Keratinocyte (primary cell): ENCODE data around the gene CAPN1. TPM values are rescaled to one million over a fixed set of nuclear protein-coding genes. Genes with fewer than 3 reads are reported as not detected.

Experiments used
- DNase-seq: peaks from one replicate; pipeline ENCODE4 v3.0.0-alpha.2; 2011; ENCODE audit warnings: low read depth, missing footprints, low spot score
- FAIRE-seq: peaks from 2 replicates; lab custom pipeline; 2011; peaks lifted over from hg19 to GRCh38; lab: Jason Lieb, UNC
- H2AFZ ChIP-seq: 2 replicates; pipeline ENCODE4 v1.6.0; 2012; ENCODE audit warnings: low read length, control low read depth, inconsistent platforms; ENCODE audit not compliant: control insufficient read depth
- H3K27ac ChIP-seq: 2 replicates; pipeline ENCODE4 v1.5.1; 2011; ENCODE audit warnings: low read length; ENCODE audit not compliant: control insufficient read depth, insufficient read depth
- H3K27me3 ChIP-seq: 3 replicates; pipeline ENCODE4 v1.6.0; 2011; ENCODE audit warnings: low read length; ENCODE audit not compliant: control insufficient read depth, insufficient read depth; ENCODE audit errors: extremely low read depth
- H3K36me3 ChIP-seq, 2 experiments: 2 replicates in 1 of 2; 3 replicates in 1 of 2; pipeline ENCODE4 v1.5.1; 2011; ENCODE audit warnings: low read length in 2 of 2, mild to moderate bottlenecking in 1 of 2; ENCODE audit not compliant: control insufficient read depth in 2 of 2, insufficient read depth in 2 of 2; ENCODE audit errors: extremely low read depth in 1 of 2
- H3K4me1 ChIP-seq: 3 replicates; pipeline ENCODE4 v1.5.1; 2011; ENCODE audit warnings: low read length; ENCODE audit not compliant: control insufficient read depth, insufficient read depth; ENCODE audit errors: extremely low read depth
- H3K4me2 ChIP-seq: 3 replicates; pipeline ENCODE4 v1.6.0; 2011; ENCODE audit warnings: low read depth, low read length; ENCODE audit not compliant: control insufficient read depth, insufficient read depth; ENCODE audit errors: extremely low read depth
- H3K4me3 ChIP-seq, 3 experiments: fragments of 200-600 bp in 1 of 3; sonication (generic) in 1 of 3; 2 replicates in 2 of 3; 3 replicates in 1 of 3; pipeline ENCODE4 v1.5.1; 2011 to 2016; ENCODE audit warnings: low read length in 3 of 3, mild to moderate bottlenecking in 3 of 3, control low read depth in 2 of 3, inconsistent platforms in 1 of 3, low read depth in 1 of 3, mixed read lengths in 1 of 3, mixed run types in 1 of 3, moderate library complexity in 1 of 3; ENCODE audit not compliant: control insufficient read depth in 2 of 3, insufficient read depth in 2 of 3; ENCODE audit errors: extremely low read depth in 1 of 3
- H3K79me2 ChIP-seq: 2 replicates; pipeline ENCODE4 v1.6.0; 2012; ENCODE audit warnings: low read length; ENCODE audit not compliant: control insufficient read depth, insufficient read depth
- H3K9ac ChIP-seq: 3 replicates; pipeline ENCODE4 v1.6.0; 2011; ENCODE audit warnings: low read length; ENCODE audit not compliant: control insufficient read depth, insufficient read depth; ENCODE audit errors: extremely low read depth
- H3K9me1 ChIP-seq: 3 replicates; pipeline ENCODE4 v1.6.0; 2011; ENCODE audit warnings: low read length; ENCODE audit not compliant: control insufficient read depth, insufficient read depth; ENCODE audit errors: extremely low read depth
- H3K9me3 ChIP-seq: 2 replicates; pipeline ENCODE4 v1.5.1; 2012; ENCODE audit warnings: low read depth, low read length; ENCODE audit not compliant: control insufficient read depth
- H4K20me1 ChIP-seq: 3 replicates; pipeline ENCODE4 v1.6.0; 2011; ENCODE audit warnings: low read length; ENCODE audit not compliant: control insufficient read depth, insufficient read depth; ENCODE audit errors: extremely low read depth
- CTCF ChIP-seq, 3 experiments: IDR thresholded peaks in 1 of 3; conservative IDR thresholded peaks in 1 of 3; optimal IDR thresholded peaks in 1 of 3; 2 replicates in 2 of 3; 3 replicates in 1 of 3; pipeline versions ENCODE3 to v1.5.1; 2011; ENCODE audit warnings: low read length in 3 of 3, mild to moderate bottlenecking in 3 of 3, moderate library complexity in 2 of 3, control low read depth in 1 of 3, inconsistent platforms in 1 of 3; ENCODE audit not compliant: insufficient read depth in 2 of 3; ENCODE audit errors: extremely low read depth in 1 of 3
- EZH2 ChIP-seq: IDR thresholded peaks from one replicate; pipeline ENCODE4 v1.6.1; 2012; ENCODE audit warnings: inconsistent platforms, mild to moderate bottlenecking, low read length, moderate library complexity
- dilution Hi-C: fragments of 300-500 bp; cut with MboI; formaldehyde crosslinking; loops from one replicate; pipeline ENCODE4 v1.7.0; 2020; ENCODE audit warnings: low sequenced_read_pairs; ENCODE audit not compliant: extremely low pct_ligation_motif_present
- polyA plus RNA-seq, 5 experiments: library from polyadenylated mRNA; depleted of rRNA in 3 of 5; stranded (reverse) in 3 of 5; stranded (forward) in 1 of 5; unstranded in 1 of 5; fragments of >200 nt; gene quantifications; 1 replicate in 1 of 5; 2 replicates in 3 of 5; 3 replicates in 1 of 5; pipeline versions ENCODE4 v1.2.1 to v1.2.3, GENCODE V29; 2011 to 2012; ENCODE audit warnings: missing spikeins in 2 of 5, low read depth in 1 of 5, low replicate concordance in 1 of 5

The CAPN1 gene
- polyA plus RNA-seq, 1 donor (not counting 4 experiments of a cell fraction or from before 2014, with no cell fraction given): 250 TPM

GRCh38 chr11:65186701-65187100 is 5.0 kb downstream of the CAPN1 start:
- H4K20me1 ChIP-seq: peaks cover 21% of the 10 kb centered on the region
- dilution Hi-C loops: no loop called here
- no peak overlapping the region for H2AFZ ChIP-seq
- H3K9ac ChIP-seq: no peak overlapping the region
- no peaks in the 10 kb centered on the region for H3K9me3 ChIP-seq
- no peak for FAIRE-seq
- no peaks in the 10 kb centered on the region for H3K9me1 ChIP-seq
- H3K27me3 ChIP-seq: no peaks in the 10 kb centered on the region
- TF ChIP-seq EZH2: no peak
- TF ChIP-seq CTCF (optimal IDR thresholded peaks at IDR 0.05 in 1 of 3, IDR thresholded peaks at IDR 0.05 in 1 of 3, conservative IDR thresholded peaks at IDR 0.05 in 1 of 3; ENCODE audit: extremely low read depth in 1 of 3, insufficient read depth in 2 of 3, low read length in 3 of 3): no peak
- H3K36me3 ChIP-seq: peaks cover 44 to 55% of the 10 kb centered on the region in 2 experiments
- peaks cover 17% of the 10 kb centered on the region for H3K4me1 ChIP-seq
- no peak overlapping the region for H3K4me3 ChIP-seq
- H3K4me2 ChIP-seq: no peak overlapping the region
- H3K79me2 ChIP-seq: peaks cover 90% of the 10 kb centered on the region
- H3K27ac ChIP-seq: no peak overlapping the region
- no peak for DNase-seq

- no peaks in the 10 kb centered on the region for H3K9me3 ChIP-seq
- peaks cover 17% of the 10 kb centered on the region for H3K4me1 ChIP-seq
- no peak for DNase-seq
- H3K27ac ChIP-seq: no peak overlapping the region
- no peaks in the 10 kb centered on the region for H3K27me3 ChIP-seq
- H3K4me2 ChIP-seq: no peak overlapping the region
- H2AFZ ChIP-seq: no peak overlapping the region
- no peak overlapping the region for H3K4me3 ChIP-seq
- TF ChIP-seq EZH2: no peak
- no peak for TF ChIP-seq CTCF (optimal IDR thresholded peaks at IDR 0.05 in 1 of 3, IDR thresholded peaks at IDR 0.05 in 1 of 3, conservative IDR thresholded peaks at IDR 0.05 in 1 of 3; ENCODE audit: extremely low read depth in 1 of 3, insufficient read depth in 2 of 3, low read length in 3 of 3)
- H3K79me2 ChIP-seq: peaks cover 91% of the 10 kb centered on the region
- no peaks in the 10 kb centered on the region for H3K9me1 ChIP-seq
- dilution Hi-C loops: no loop called here
- no peak for FAIRE-seq
- no peak overlapping the region for H3K9ac ChIP-seq
- H3K36me3 ChIP-seq: peaks cover 44 to 58% of the 10 kb centered on the region in 2 experiments
- H4K20me1 ChIP-seq: peaks cover 21% of the 10 kb centered on the region
Observed at GRCh38 chr11:65187146-65187675, 5.5 kb downstream of the CAPN1 start.
